ENCODE results near the gene NTHL1.
A peak's percentile ranks its signal among the peaks of the same experiment; 100 is the strongest.

Gene NTHL1

GRCh38 chr16:2057438-2057837 lies 9.8 kb upstream of the NTHL1 start:
- TF ChIP-seq CTCF (IDR thresholded peaks at IDR 0.05; ENCODE audit: insufficient read depth, low read depth, low read length, missing control alignments), result no peak
- DNase-seq (ENCODE audit: low read depth), result no peak
- H3K4me3 ChIP-seq (ENCODE audit: low read length), result no peak overlapping the region

GRCh38 chr16:2056681-2057407 lies 9.2 kb upstream of the NTHL1 start:
- TF ChIP-seq CTCF (IDR thresholded peaks at IDR 0.05; ENCODE audit: insufficient read depth, low read depth, low read length, missing control alignments), result peak; percentile 50
- peak; percentile 33 for DNase-seq (ENCODE audit: low read depth)
- no peak overlapping the region for H3K4me3 ChIP-seq (ENCODE audit: low read length)

GRCh38 chr16:2056077-2056476 lies 8.4 kb upstream of the NTHL1 start:
- DNase-seq (ENCODE audit: low read depth), result no peak
- no peak for TF ChIP-seq CTCF (IDR thresholded peaks at IDR 0.05; ENCODE audit: insufficient read depth, low read depth, low read length, missing control alignments)
- no peak overlapping the region for H3K4me3 ChIP-seq (ENCODE audit: low read length)

- no peak for TF ChIP-seq CTCF (IDR thresholded peaks at IDR 0.05; ENCODE audit: insufficient read depth, low read depth, low read length, missing control alignments)
- H3K4me3 ChIP-seq (ENCODE audit: low read length), result no peak overlapping the region
- DNase-seq (ENCODE audit: low read depth), result no peak
These were observed 7.1 kb upstream of the NTHL1 start for GRCh38 chr16:2054543-2055245.

GRCh38 chr16:2053897-2054296 lies 6.3 kb upstream of the NTHL1 start:
- no peak overlapping the region for H3K4me3 ChIP-seq (ENCODE audit: low read length)
- DNase-seq (ENCODE audit: low read depth), result no peak
- TF ChIP-seq CTCF (IDR thresholded peaks at IDR 0.05; ENCODE audit: insufficient read depth, low read depth, low read length, missing control alignments), result no peak

- DNase-seq (ENCODE audit: low read depth), result no peak
- H3K4me3 ChIP-seq (ENCODE audit: low read length), result no peak overlapping the region
- no peak for TF ChIP-seq CTCF (IDR thresholded peaks at IDR 0.05; ENCODE audit: insufficient read depth, low read depth, low read length, missing control alignments)
These were observed 5.6 kb upstream of the NTHL1 start for GRCh38 chr16:2053211-2053610.

Data from epithelial cell of esophagus (primary cell).